Activated naive CD8-positive, alpha-beta T cell treated with anti-CD3 and anti-CD28 coated beads, Interleukin-2, amount 50 U/mL, for 24 hours (primary cell): ENCODE results near the gene DUSP5.
"Not testable (repeated sequence)": the region's sequence is repeated elsewhere in the genome, so short reads cannot be mapped to it uniquely, and the experiment has no call there.

ENCODE experiments used
- ATAC-seq: fragments of 150-1000 bp; cut with Tn5 transposase; one replicate; pipeline ENCODE4 v1.10.0; 2021
- DNase-seq: peaks from one replicate; pipeline ENCODE4 v3.0.0; 2021
- H3K27ac Mint-ChIP-seq: one replicate; pipeline ENCODE4 v1.8.0; 2021; ENCODE audit warnings: mild to moderate bottlenecking, mixed read lengths
- H3K27me3 Mint-ChIP-seq: one replicate; pipeline ENCODE4 v1.8.0; 2021; ENCODE audit warnings: mixed read lengths
- H3K36me3 Mint-ChIP-seq: one replicate; pipeline ENCODE4 v1.8.0; 2021; ENCODE audit warnings: low read depth, mixed read lengths
- H3K4me1 Mint-ChIP-seq: one replicate; pipeline ENCODE4 v1.8.0; 2021; ENCODE audit warnings: mixed read lengths
- H3K4me3 Mint-ChIP-seq: one replicate; pipeline ENCODE4 v1.8.0; 2021; ENCODE audit warnings: mild to moderate bottlenecking, moderate library complexity, mixed read lengths
- H3K9me3 Mint-ChIP-seq: one replicate; pipeline ENCODE4 v1.8.0; 2021; ENCODE audit warnings: mixed read lengths

DUSP5 gene

GRCh38 chr10:110470541-110470940, 27.2 kb upstream of the DUSP5 start:
- DNase-seq, H3K36me3 Mint-ChIP-seq, H3K9me3 Mint-ChIP-seq, H3K27me3 Mint-ChIP-seq, H3K4me1 Mint-ChIP-seq, H3K27ac Mint-ChIP-seq, ATAC-seq, H3K4me3 Mint-ChIP-seq: not testable (repeated sequence)

- Mint-ChIP-seq H3K4me1 (no peaks in the 10 kb centered on the region), H3K36me3 (no peaks in the 10 kb centered on the region), H3K27ac (no peak overlapping the region), H3K27me3 (no peaks in the 10 kb centered on the region), H3K4me3 (no peak overlapping the region), H3K9me3 (peaks cover 4% of the 10 kb centered on the region)
- DNase-seq (no peak), ATAC-seq (no peak)
Measured at GRCh38 chr10:110471566-110472139, 26.1 kb upstream of the DUSP5 start.

- Mint-ChIP-seq H3K27me3 (no peaks in the 10 kb centered on the region), H3K36me3 (no peaks in the 10 kb centered on the region), H3K4me3 (no peak overlapping the region), H3K27ac (no peak overlapping the region), H3K9me3 (peaks cover 4% of the 10 kb centered on the region), H3K4me1 (no peaks in the 10 kb centered on the region)
- DNase-seq (no peak), ATAC-seq (no peak)
Measured at GRCh38 chr10:110474017-110474416, 23.7 kb upstream of the DUSP5 start.

GRCh38 chr10:110474826-110475225, 22.9 kb upstream of the DUSP5 start:
- Mint-ChIP-seq H3K27ac (no peak overlapping the region), H3K9me3 (peaks cover under 1% of the 10 kb centered on the region), H3K36me3 (no peaks in the 10 kb centered on the region), H3K4me1 (no peaks in the 10 kb centered on the region), H3K4me3 (no peak overlapping the region), H3K27me3 (no peaks in the 10 kb centered on the region)
- DNase-seq (no peak), ATAC-seq (no peak)

- DNase-seq = no peak
- Mint-ChIP-seq H3K4me1 (no peaks in the 10 kb centered on the region), H3K4me3 (no peak overlapping the region)
Measured at GRCh38 chr10:110475722-110476515, 21.8 kb upstream of the DUSP5 start.

GRCh38 chr10:110479710-110480109, 18.0 kb upstream of the DUSP5 start:
- no peak for ATAC-seq
- Mint-ChIP-seq H3K27ac (no peak overlapping the region), H3K9me3 (no peaks in the 10 kb centered on the region), H3K27me3 (peaks cover under 1% of the 10 kb centered on the region), H3K4me3 (no peak overlapping the region), H3K4me1 (no peaks in the 10 kb centered on the region), H3K36me3 (no peaks in the 10 kb centered on the region)
- no peak for DNase-seq

More at GRCh38 chr10:110475722-110476515, 21.8 kb upstream of the DUSP5 start:
- Mint-ChIP-seq H3K9me3 (no peaks in the 10 kb centered on the region), H3K27me3 (no peaks in the 10 kb centered on the region), H3K27ac (no peak overlapping the region), H3K36me3 (no peaks in the 10 kb centered on the region)
- ATAC-seq = no peak

GRCh38 chr10:110480387-110480786, 17.3 kb upstream of the DUSP5 start:
- ATAC-seq = no peak
- H3K4me3 Mint-ChIP-seq = no peak overlapping the region

GRCh38 chr10:110481919-110482318, 15.8 kb upstream of the DUSP5 start:
- H3K27ac Mint-ChIP-seq = no peak overlapping the region
- no peaks in the 10 kb centered on the region for H3K4me1 Mint-ChIP-seq
- ATAC-seq (no peak), DNase-seq (no peak)
- no peaks in the 10 kb centered on the region for H3K36me3 Mint-ChIP-seq
- no peak overlapping the region for H3K4me3 Mint-ChIP-seq
- H3K27me3 Mint-ChIP-seq = peaks cover 2% of the 10 kb centered on the region
- no peaks in the 10 kb centered on the region for H3K9me3 Mint-ChIP-seq

More at GRCh38 chr10:110480387-110480786, 17.3 kb upstream of the DUSP5 start:
- Mint-ChIP-seq H3K9me3 (no peaks in the 10 kb centered on the region), H3K36me3 (no peaks in the 10 kb centered on the region), H3K27me3 (peaks cover 2% of the 10 kb centered on the region), H3K4me1 (no peaks in the 10 kb centered on the region), H3K27ac (no peak overlapping the region)
- DNase-seq = no peak

- H3K27me3 Mint-ChIP-seq = peaks cover 2% of the 10 kb centered on the region
- ATAC-seq = no peak
- H3K36me3 Mint-ChIP-seq = no peaks in the 10 kb centered on the region
Measured at GRCh38 chr10:110483633-110484032, 14.1 kb upstream of the DUSP5 start.

GRCh38 chr10:110485541-110485940, 12.2 kb upstream of the DUSP5 start:
- H3K9me3 Mint-ChIP-seq = no peaks in the 10 kb centered on the region
- H3K4me1 Mint-ChIP-seq = peaks cover 24% of the 10 kb centered on the region
- H3K27me3 Mint-ChIP-seq = peaks cover 11% of the 10 kb centered on the region
- H3K27ac Mint-ChIP-seq = no peak overlapping the region
- DNase-seq = no peak
- no peak overlapping the region for H3K4me3 Mint-ChIP-seq
- ATAC-seq = no peak
- H3K36me3 Mint-ChIP-seq = no peaks in the 10 kb centered on the region

More at GRCh38 chr10:110483633-110484032, 14.1 kb upstream of the DUSP5 start:
- H3K4me1 Mint-ChIP-seq = peaks cover 15% of the 10 kb centered on the region
- no peak for DNase-seq
- no peak overlapping the region for H3K27ac Mint-ChIP-seq
- no peaks in the 10 kb centered on the region for H3K9me3 Mint-ChIP-seq
- no peak overlapping the region for H3K4me3 Mint-ChIP-seq

- Mint-ChIP-seq H3K27me3 (peaks cover 12% of the 10 kb centered on the region), H3K4me3 (no peak overlapping the region), H3K4me1 (peaks cover 24% of the 10 kb centered on the region), H3K27ac (peak overlapping the region; percentile 11), H3K36me3 (no peaks in the 10 kb centered on the region), H3K9me3 (no peaks in the 10 kb centered on the region)
- DNase-seq (no peak), ATAC-seq (no peak)
Measured at GRCh38 chr10:110486680-110487410, 10.9 kb upstream of the DUSP5 start.

- Mint-ChIP-seq H3K4me1 (peaks cover 27% of the 10 kb centered on the region), H3K4me3 (no peak overlapping the region), H3K36me3 (peaks cover 2% of the 10 kb centered on the region), H3K27me3 (peaks cover 12% of the 10 kb centered on the region), H3K9me3 (no peaks in the 10 kb centered on the region), H3K27ac (no peak overlapping the region)
- DNase-seq (no peak), ATAC-seq (peak; percentile 43)
Measured at GRCh38 chr10:110487411-110488331, 10.0 kb upstream of the DUSP5 start.

- no peak for DNase-seq
- Mint-ChIP-seq H3K27ac (no peak overlapping the region), H3K27me3 (peaks cover 12% of the 10 kb centered on the region), H3K9me3 (no peaks in the 10 kb centered on the region), H3K36me3 (peaks cover 2% of the 10 kb centered on the region), H3K4me3 (no peak overlapping the region), H3K4me1 (peaks cover 27% of the 10 kb centered on the region)
- ATAC-seq = no peak
Measured at GRCh38 chr10:110488332-110488681, 9.4 kb upstream of the DUSP5 start.

GRCh38 chr10:110488940-110489339, 8.8 kb upstream of the DUSP5 start:
- Mint-ChIP-seq H3K36me3 (peaks cover 3% of the 10 kb centered on the region), H3K4me3 (no peak overlapping the region), H3K4me1 (peaks cover 27% of the 10 kb centered on the region), H3K27ac (no peak overlapping the region), H3K27me3 (peaks cover 12% of the 10 kb centered on the region), H3K9me3 (no peaks in the 10 kb centered on the region)
- DNase-seq (no peak), ATAC-seq (no peak)
